ENCODE results near the gene SRP68.

SRP68 gene

GRCh38 chr17:76017481-76018339 is 54.6 kb downstream of the SRP68 start:
- no peak for DNase-seq

GRCh38 chr17:76014925-76015261 is 57.4 kb downstream of the SRP68 start:
- DNase-seq: no peak

GRCh38 chr17:76014100-76014924 is 58.0 kb downstream of the SRP68 start:
- DNase-seq: peak; percentile 86

GRCh38 chr17:76013377-76013932 is 58.9 kb downstream of the SRP68 start:
- no peak for DNase-seq

- no peak for DNase-seq
Measured at GRCh38 chr17:76011951-76012350, 60.4 kb downstream of the SRP68 start.

- no peak for DNase-seq
Measured at GRCh38 chr17:76009969-76010661, 62.2 kb downstream of the SRP68 start.

GRCh38 chr17:76009447-76009846 is 62.9 kb downstream of the SRP68 start:
- DNase-seq: no peak

GRCh38 chr17:76008630-76009425 is 63.5 kb downstream of the SRP68 start:
- no peak for DNase-seq

GRCh38 chr17:76008208-76008607 is 64.1 kb downstream of the SRP68 start:
- no peak for DNase-seq

GRCh38 chr17:76007850-76008165 is 64.5 kb downstream of the SRP68 start:
- no peak for DNase-seq

- no peak for DNase-seq
Measured at GRCh38 chr17:76007131-76007849, 65.0 kb downstream of the SRP68 start.

- DNase-seq: peak; percentile 91
Measured at GRCh38 chr17:76005263-76006149, 66.8 kb downstream of the SRP68 start.

- no peak for DNase-seq
Measured at GRCh38 chr17:76004750-76005262, 67.5 kb downstream of the SRP68 start.

GRCh38 chr17:76003915-76004314 is 68.4 kb downstream of the SRP68 start:
- DNase-seq: no peak

GRCh38 chr17:76002100-76002499 is 70.2 kb downstream of the SRP68 start:
- DNase-seq: no peak

GRCh38 chr17:76000755-76001521 is 71.4 kb downstream of the SRP68 start, which contains the start of gene CDK3:
TSS of gene CDK3 (plus strand) at chr17:76000855. CDS start at chr17:76001426, 571 bp downstream.
- no peak for DNase-seq

GRCh38 chr17:76000016-76000754 is 72.1 kb downstream of the SRP68 start:
- peak; percentile 85 for DNase-seq

GRCh38 chr17:75998327-75998795 is 74.0 kb downstream of the SRP68 start:
- no peak for DNase-seq
